IMR-90 (cell line): ENCODE data around the gene DNAI2. TPM values are rescaled to one million over a fixed set of nuclear protein-coding genes. Genes with fewer than 3 reads are reported as not detected.
A peak's percentile ranks its signal among the peaks of the same experiment; 100 is the strongest.

Source experiments
- ATAC-seq: fragments of 200-7000 bp; cut with Tn5 transposase; 2 replicates; pipeline ENCODE4 v1.9.1; 2020; ENCODE audit warnings: low read depth, mild to moderate bottlenecking, moderate library complexity
- BruUV-seq: library from RNA; stranded (reverse); fragments of 400-500 nt; replicated peaks from 2 replicates; lab custom pipeline; 2021; lab: Mats Ljungman, UMichigan
- CTCF ChIA-PET: fragments of 300-600 bp; formaldehyde crosslinking; extraction: SDS; loops from one replicate; lab custom pipeline; 2021; ENCODE audit warnings: antibody characterized with exemption; lab: Yijun Ruan, JAX
- POLR2A ChIA-PET: fragments of 300-600 bp; sonication (Branson Sonifier 250); formaldehyde crosslinking; loops from one replicate; lab custom pipeline; 2022; ENCODE audit warnings: antibody characterized with exemption; ENCODE audit not compliant: unreplicated experiment; lab: Charles Lee
- DNase-seq: peaks from one replicate; pipeline ENCODE4 v3.0.0; 2013
- H2AFZ ChIP-seq: replicated peaks from 2 replicates; pipeline ENCODE3; 2013; ENCODE audit warnings: low read length, mild to moderate bottlenecking; ENCODE audit not compliant: poor library complexity
- H2AK5ac ChIP-seq: 2 replicates; pipeline ENCODE4 v1.6.1; 2013; ENCODE audit warnings: low read depth, low read length, inconsistent platforms
- H2AK9ac ChIP-seq: replicated peaks from 2 replicates; pipeline ENCODE3; 2013; ENCODE audit warnings: mild to moderate bottlenecking, low read depth, low read length, moderate library complexity; ENCODE audit not compliant: poor library complexity
- H2BK120ac ChIP-seq: 2 replicates; pipeline ENCODE4 v1.6.1; 2013; ENCODE audit warnings: low read depth, low read length, inconsistent platforms
- H2BK15ac ChIP-seq: 3 replicates; pipeline ENCODE4 v1.6.1; 2013; ENCODE audit warnings: low read depth, low read length, inconsistent platforms
- H2BK20ac ChIP-seq: 2 replicates; pipeline ENCODE4 v1.6.1; 2013; ENCODE audit warnings: low read depth, mild to moderate bottlenecking, inconsistent platforms, low read length, moderate library complexity
- H2BK5ac ChIP-seq: 2 replicates; pipeline ENCODE4 v1.6.1; 2013; ENCODE audit warnings: mild to moderate bottlenecking, low read depth, low read length, inconsistent platforms; ENCODE audit not compliant: poor library complexity, severe bottlenecking
- H3K14ac ChIP-seq: replicated peaks from 2 replicates; pipeline ENCODE4 v1.6.1; 2013; ENCODE audit warnings: low read depth, low read length, inconsistent platforms
- H3K18ac ChIP-seq: 2 replicates; pipeline ENCODE4 v1.6.1; 2013; ENCODE audit warnings: low read depth, low read length, control low read depth
- H3K23ac ChIP-seq: 2 replicates; pipeline ENCODE4 v1.6.1; 2013; ENCODE audit warnings: low read depth, low read length, inconsistent platforms
- H3K27ac ChIP-seq: 2 replicates; pipeline ENCODE4 v1.5.1; 2013; ENCODE audit warnings: mild to moderate bottlenecking, control low read depth, low read length; ENCODE audit not compliant: insufficient read depth
- H3K27me3 ChIP-seq: 2 replicates; pipeline ENCODE4 v1.6.1; 2013; ENCODE audit warnings: low read length; ENCODE audit not compliant: control insufficient read depth, insufficient read depth
- H3K36me3 ChIP-seq: 2 replicates; pipeline ENCODE4 v1.6.1; 2013; ENCODE audit warnings: low read length, mixed read lengths; ENCODE audit not compliant: control insufficient read depth, insufficient read depth
- H3K4ac ChIP-seq: 2 replicates; pipeline ENCODE4 v1.6.1; 2013; ENCODE audit warnings: low read depth, low read length, inconsistent platforms
- H3K4me1 ChIP-seq: 2 replicates; pipeline ENCODE4 v1.6.1; 2013; ENCODE audit warnings: low read length, mixed read lengths; ENCODE audit not compliant: control insufficient read depth, insufficient read depth
- H3K4me2 ChIP-seq: 2 replicates; pipeline ENCODE4 v1.6.1; 2013; ENCODE audit warnings: low read depth, mild to moderate bottlenecking, control low read depth, low read length, moderate library complexity
- H3K4me3 ChIP-seq: 2 replicates; pipeline ENCODE4 v1.5.1; 2013; ENCODE audit warnings: low read depth, mild to moderate bottlenecking, control low read depth, low read length, moderate library complexity; ENCODE audit not compliant: insufficient read depth
- H3K56ac ChIP-seq: 2 replicates; pipeline ENCODE4 v1.6.1; 2013; ENCODE audit warnings: low read length, inconsistent platforms; ENCODE audit not compliant: insufficient read depth; ENCODE audit errors: extremely low read depth
- H3K79me1 ChIP-seq, 2 experiments: 2 replicates each; pipeline ENCODE4 v1.6.1; 2013; ENCODE audit warnings: low read length in 2 of 2, inconsistent platforms in 1 of 2, low read depth in 1 of 2
- H3K9ac ChIP-seq: 2 replicates; pipeline ENCODE4 v1.6.1; 2013; ENCODE audit warnings: low read depth, low read length, control low read depth
- H3K9me1 ChIP-seq: 2 replicates; pipeline ENCODE4 v1.6.1; 2013; ENCODE audit warnings: low read length, inconsistent platforms; ENCODE audit not compliant: insufficient read depth
- H3K9me3 ChIP-seq: 2 replicates; pipeline ENCODE4 v1.6.1; 2013; ENCODE audit warnings: low read length; ENCODE audit not compliant: control insufficient read depth, insufficient read depth
- H4K20me1 ChIP-seq: 2 replicates; pipeline ENCODE4 v1.6.1; 2013; ENCODE audit warnings: low read length, inconsistent platforms; ENCODE audit not compliant: insufficient read depth
- H4K5ac ChIP-seq: 2 replicates; pipeline ENCODE4 v1.6.1; 2013; ENCODE audit warnings: mild to moderate bottlenecking, low read depth, low read length, control low read depth
- H4K8ac ChIP-seq, 2 experiments: 2 replicates each; pipeline ENCODE4 v1.6.1; 2013; ENCODE audit warnings: low read depth in 2 of 2, low read length in 2 of 2, control low read depth in 1 of 2, inconsistent platforms in 1 of 2
- H4K91ac ChIP-seq: 2 replicates; pipeline ENCODE4 v1.6.1; 2013; ENCODE audit warnings: low read depth, low read length, inconsistent platforms; ENCODE audit not compliant: insufficient read depth
- BHLHE40 ChIP-seq: fragments of 150-350 bp; IDR thresholded peaks from 2 replicates; pipeline ENCODE4 v1.6.1; 2016; ENCODE audit warnings: mild to moderate bottlenecking, low read depth, low read length
- CEBPB ChIP-seq: IDR thresholded peaks from 2 replicates; pipeline ENCODE4 v1.6.1; 2012; ENCODE audit warnings: low read depth, low read length, improper control_type of control experiment
- CHD1 ChIP-seq: IDR thresholded peaks from 2 replicates; pipeline ENCODE4 v1.6.1; 2012; ENCODE audit warnings: low read depth, low read length, improper control_type of control experiment
- FOS ChIP-seq: fragments of 150-350 bp; IDR thresholded peaks from 2 replicates; pipeline ENCODE4 v1.6.1; 2016; ENCODE audit warnings: low read depth, low read length
- MAFK ChIP-seq: IDR thresholded peaks from 2 replicates; pipeline ENCODE4 v1.6.1; 2012; ENCODE audit warnings: low read depth, low read length, improper control_type of control experiment
- MAZ ChIP-seq: IDR thresholded peaks from 2 replicates; pipeline ENCODE4 v1.6.1; 2012; ENCODE audit warnings: low read depth, mild to moderate bottlenecking, low read length, improper control_type of control experiment, moderate library complexity, borderline replicate concordance
- MXI1 ChIP-seq: IDR thresholded peaks from 2 replicates; pipeline ENCODE4 v1.6.1; 2012; ENCODE audit warnings: low read depth, mild to moderate bottlenecking, low read length, moderate library complexity, borderline replicate concordance
- NFE2L2 ChIP-seq: fragments of 150-350 bp; IDR thresholded peaks from 2 replicates; pipeline ENCODE4 v1.6.1; 2016; ENCODE audit warnings: low read depth, mild to moderate bottlenecking, low read length
- POLR2A ChIP-seq: IDR thresholded peaks from 2 replicates; pipeline ENCODE4 v1.6.1; 2012; ENCODE audit warnings: mild to moderate bottlenecking, low read depth, low read length
- RAD21 ChIP-seq: IDR thresholded peaks from 2 replicates; pipeline ENCODE4 v1.6.1; 2012; ENCODE audit warnings: low read length, improper control_type of control experiment
- RCOR1 ChIP-seq: IDR thresholded peaks from 2 replicates; pipeline ENCODE4 v1.6.1; 2012; ENCODE audit warnings: mild to moderate bottlenecking, low read length, improper control_type of control experiment; ENCODE audit not compliant: insufficient replicate concordance
- RFX5 ChIP-seq: IDR thresholded peaks from 2 replicates; pipeline ENCODE4 v1.8.0; 2012; ENCODE audit warnings: low read depth, mild to moderate bottlenecking, low read length, moderate library complexity
- SMC3 ChIP-seq: fragments of 150-350 bp; IDR thresholded peaks from 2 replicates; pipeline ENCODE4 v1.6.1; 2016; ENCODE audit warnings: low read depth, mild to moderate bottlenecking, antibody characterized with exemption, low read length, moderate library complexity
- WGBS, 2 experiments: methylation state at CpG; one replicate each; pipeline versions ENCODE4 v1.1.5 to v1.1.7; 2013; ENCODE audit warnings: missing lambda C conversion rate in 2 of 2; ENCODE audit not compliant: insufficient read length in 1 of 2; ENCODE audit errors: extremely low coverage in 2 of 2; 5-methylcytosine and 5-hydroxymethylcytosine counted together
- dilution Hi-C: fragments of 300-500 bp; cut with HindIII; formaldehyde crosslinking; loops from one replicate; pipeline ENCODE4 v1.14.3; 2018; ENCODE audit warnings: low sequenced_read_pairs; ENCODE audit not compliant: unreplicated experiment
- in situ Hi-C: fragments of 300-500 bp; cut with MboI; formaldehyde crosslinking; loops from 3 replicates; pipeline ENCODE4 v1.14.3; 2019; ENCODE audit warnings: low sequenced_read_pairs, inconsistent platforms, mixed read lengths
- intact Hi-C: fragments of 100-400 bp; cut with micrococcal nuclease; formaldehyde crosslinking; loops from 2 replicates; pipeline ENCODE4 v1.10.0; 2022
- polyA plus RNA-seq, 3 experiments: library from polyadenylated mRNA; depleted of rRNA; stranded (reverse); fragments of >200 nt; gene quantifications; 2 replicates each; pipeline ENCODE4 v1.2.3, GENCODE V29; 2012; ENCODE audit warnings: low replicate concordance in 1 of 3
- total RNA-seq: library from RNA; depleted of rRNA; stranded (reverse); fragments of >200 nt; gene quantifications from 2 replicates; pipeline ENCODE4 v1.2.3, GENCODE V29; 2012
- TF ChIP-seq, protein P1 (sequence below): fragments of 150-350 bp; IDR thresholded peaks from 2 replicates; pipeline ENCODE4 v1.6.1; 2017; ENCODE audit warnings: mild to moderate bottlenecking, antibody characterized with exemption, low read length, low read depth
- TF ChIP-seq, protein P2 (sequence below): conservative IDR thresholded peaks from 2 replicates; pipeline ENCODE4 v1.5.1; 2012; ENCODE audit warnings: mild to moderate bottlenecking, low read depth, low read length, improper control_type of control experiment
- TF ChIP-seq, protein P3 (sequence below): fragments of 150-350 bp; IDR thresholded peaks from 2 replicates; pipeline ENCODE4 v1.6.1; 2016; ENCODE audit warnings: low read depth, mild to moderate bottlenecking, low read length, moderate library complexity, borderline replicate concordance

DNAI2 gene
- total and polyA plus RNA-seq, 2 of the 4 experiments (the other 2 are of a cell fraction), result not detected

DNA sequence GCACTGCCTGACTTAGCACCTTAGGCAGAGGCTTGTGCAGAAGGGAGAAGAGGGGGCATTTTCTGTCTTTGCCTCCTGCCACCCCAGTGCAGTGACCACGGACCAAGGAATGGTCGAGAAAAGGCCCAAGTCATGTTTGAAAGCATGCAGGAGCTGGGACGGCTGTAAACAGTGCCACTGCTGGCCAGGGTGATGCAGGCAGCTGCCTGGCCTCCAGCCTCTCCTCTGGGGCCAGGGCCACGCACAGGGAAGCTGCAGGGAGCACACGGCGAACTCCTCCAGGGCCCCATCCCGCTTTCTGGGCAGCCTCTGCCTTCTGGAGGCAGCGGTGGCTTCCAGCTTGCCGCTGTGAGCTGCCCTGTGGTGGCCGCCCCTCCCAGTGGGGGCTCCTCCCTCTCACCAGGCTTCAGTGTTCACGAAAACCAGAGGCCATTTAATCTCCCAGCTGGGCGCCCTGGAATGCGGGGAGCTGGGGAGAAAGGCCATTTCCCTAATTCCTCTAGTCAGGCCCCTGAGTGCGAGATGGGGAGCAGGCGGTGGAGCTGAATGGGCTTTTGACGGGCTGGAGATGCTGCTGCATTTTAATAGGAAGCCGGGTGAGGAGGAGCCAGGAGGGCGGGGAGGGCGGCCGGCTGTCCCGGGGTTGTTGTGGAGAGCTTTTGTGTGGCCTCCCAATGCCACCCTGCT lies 28.7 kb upstream of the DNAI2 start:
- Histone ChIP-seq H3K23ac (no peak overlapping the region), H3K4ac (no peak overlapping the region), H4K5ac (no peak overlapping the region), H2BK120ac (no peak overlapping the region), H3K9ac (no peak overlapping the region), H3K4me2 (no peak overlapping the region), H2BK5ac (no peak overlapping the region), H2BK20ac (no peak overlapping the region), H3K9me3 (no peaks in the 10 kb centered on the region), H4K91ac (no peak overlapping the region), H2AK5ac (no peak overlapping the region), H4K20me1 (no peaks in the 10 kb centered on the region), H3K79me1 (no peaks in the 10 kb centered on the region), H2AK9ac (no peak overlapping the region), H3K18ac (no peak overlapping the region), H3K56ac (no peak overlapping the region), H3K36me3 (no peaks in the 10 kb centered on the region), H4K8ac (no peak overlapping the region), H3K27me3 (no peaks in the 10 kb centered on the region), H3K27ac (no peak overlapping the region), H3K4me3 (no peak overlapping the region), H3K4me1 (no peaks in the 10 kb centered on the region), H3K14ac (no peak overlapping the region), H3K9me1 (no peaks in the 10 kb centered on the region), H2BK15ac (no peak overlapping the region), H2AFZ (peak overlapping the region; percentile 58)
- ATAC-seq (peak; percentile 34), DNase-seq (no peak)
- intact Hi-C loops (no loop called here), in situ Hi-C loops (no loop called here), dilution Hi-C loops (no loop called here)
- WGBS, 2 experiments, result 20% methylated on average over 1 of the region's 21 CpGs; no CpG with 5 or more reads in 1 of the 2 experiments
- CTCF ChIA-PET, result no interaction called here
- POLR2A ChIA-PET, result no interaction called here
- no TSS peak for BruUV-seq
- TF ChIP-seq MAFK (no peak), MAZ (no peak), MXI1 (no peak), FOS (no peak), RAD21 (no peak), NFE2L2 (no peak), RFX5 (no peak), BHLHE40 (no peak), POLR2A (no peak), SMC3 (no peak), CHD1 (no peak), RCOR1 (no peak), CEBPB (no peak)
- TF ChIP-seq, protein P1, sequence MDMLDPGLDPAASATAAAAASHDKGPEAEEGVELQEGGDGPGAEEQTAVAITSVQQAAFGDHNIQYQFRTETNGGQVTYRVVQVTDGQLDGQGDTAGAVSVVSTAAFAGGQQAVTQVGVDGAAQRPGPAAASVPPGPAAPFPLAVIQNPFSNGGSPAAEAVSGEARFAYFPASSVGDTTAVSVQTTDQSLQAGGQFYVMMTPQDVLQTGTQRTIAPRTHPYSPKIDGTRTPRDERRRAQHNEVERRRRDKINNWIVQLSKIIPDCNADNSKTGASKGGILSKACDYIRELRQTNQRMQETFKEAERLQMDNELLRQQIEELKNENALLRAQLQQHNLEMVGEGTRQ, result no peak
- TF ChIP-seq, protein P2, sequence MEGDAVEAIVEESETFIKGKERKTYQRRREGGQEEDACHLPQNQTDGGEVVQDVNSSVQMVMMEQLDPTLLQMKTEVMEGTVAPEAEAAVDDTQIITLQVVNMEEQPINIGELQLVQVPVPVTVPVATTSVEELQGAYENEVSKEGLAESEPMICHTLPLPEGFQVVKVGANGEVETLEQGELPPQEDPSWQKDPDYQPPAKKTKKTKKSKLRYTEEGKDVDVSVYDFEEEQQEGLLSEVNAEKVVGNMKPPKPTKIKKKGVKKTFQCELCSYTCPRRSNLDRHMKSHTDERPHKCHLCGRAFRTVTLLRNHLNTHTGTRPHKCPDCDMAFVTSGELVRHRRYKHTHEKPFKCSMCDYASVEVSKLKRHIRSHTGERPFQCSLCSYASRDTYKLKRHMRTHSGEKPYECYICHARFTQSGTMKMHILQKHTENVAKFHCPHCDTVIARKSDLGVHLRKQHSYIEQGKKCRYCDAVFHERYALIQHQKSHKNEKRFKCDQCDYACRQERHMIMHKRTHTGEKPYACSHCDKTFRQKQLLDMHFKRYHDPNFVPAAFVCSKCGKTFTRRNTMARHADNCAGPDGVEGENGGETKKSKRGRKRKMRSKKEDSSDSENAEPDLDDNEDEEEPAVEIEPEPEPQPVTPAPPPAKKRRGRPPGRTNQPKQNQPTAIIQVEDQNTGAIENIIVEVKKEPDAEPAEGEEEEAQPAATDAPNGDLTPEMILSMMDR, result no peak
- TF ChIP-seq, protein P3, sequence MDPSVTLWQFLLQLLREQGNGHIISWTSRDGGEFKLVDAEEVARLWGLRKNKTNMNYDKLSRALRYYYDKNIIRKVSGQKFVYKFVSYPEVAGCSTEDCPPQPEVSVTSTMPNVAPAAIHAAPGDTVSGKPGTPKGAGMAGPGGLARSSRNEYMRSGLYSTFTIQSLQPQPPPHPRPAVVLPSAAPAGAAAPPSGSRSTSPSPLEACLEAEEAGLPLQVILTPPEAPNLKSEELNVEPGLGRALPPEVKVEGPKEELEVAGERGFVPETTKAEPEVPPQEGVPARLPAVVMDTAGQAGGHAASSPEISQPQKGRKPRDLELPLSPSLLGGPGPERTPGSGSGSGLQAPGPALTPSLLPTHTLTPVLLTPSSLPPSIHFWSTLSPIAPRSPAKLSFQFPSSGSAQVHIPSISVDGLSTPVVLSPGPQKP, result no peak
